ENCODE results near the gene PRDM15. TPM values are rescaled to one million over a fixed set of nuclear protein-coding genes. Genes with fewer than 3 reads are reported as not detected.

Gene PRDM15
- total RNA-seq, 1 donor: 7.2 TPM

DNA sequence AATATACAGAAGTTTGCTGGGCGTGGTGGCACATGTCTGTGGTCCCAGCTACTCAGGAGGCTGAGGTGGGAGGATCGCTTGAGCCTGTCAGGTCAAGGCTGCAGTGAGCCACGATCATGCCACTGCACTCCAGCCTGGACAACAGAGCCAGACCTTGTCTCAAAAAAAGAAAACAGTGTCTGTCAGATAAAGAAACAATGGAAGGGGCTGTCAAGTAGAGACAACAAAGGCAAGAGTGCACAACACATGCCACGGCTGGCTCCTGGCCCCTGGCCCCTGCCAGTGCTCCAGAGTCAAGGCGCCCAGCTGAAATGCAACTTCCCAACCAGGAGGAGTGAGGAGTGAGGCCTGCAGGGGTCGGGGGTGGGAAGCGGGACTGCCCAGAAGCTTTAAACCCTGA lies 32.6 kb downstream of the PRDM15 start:
- TF ChIP-seq, protein P1, sequence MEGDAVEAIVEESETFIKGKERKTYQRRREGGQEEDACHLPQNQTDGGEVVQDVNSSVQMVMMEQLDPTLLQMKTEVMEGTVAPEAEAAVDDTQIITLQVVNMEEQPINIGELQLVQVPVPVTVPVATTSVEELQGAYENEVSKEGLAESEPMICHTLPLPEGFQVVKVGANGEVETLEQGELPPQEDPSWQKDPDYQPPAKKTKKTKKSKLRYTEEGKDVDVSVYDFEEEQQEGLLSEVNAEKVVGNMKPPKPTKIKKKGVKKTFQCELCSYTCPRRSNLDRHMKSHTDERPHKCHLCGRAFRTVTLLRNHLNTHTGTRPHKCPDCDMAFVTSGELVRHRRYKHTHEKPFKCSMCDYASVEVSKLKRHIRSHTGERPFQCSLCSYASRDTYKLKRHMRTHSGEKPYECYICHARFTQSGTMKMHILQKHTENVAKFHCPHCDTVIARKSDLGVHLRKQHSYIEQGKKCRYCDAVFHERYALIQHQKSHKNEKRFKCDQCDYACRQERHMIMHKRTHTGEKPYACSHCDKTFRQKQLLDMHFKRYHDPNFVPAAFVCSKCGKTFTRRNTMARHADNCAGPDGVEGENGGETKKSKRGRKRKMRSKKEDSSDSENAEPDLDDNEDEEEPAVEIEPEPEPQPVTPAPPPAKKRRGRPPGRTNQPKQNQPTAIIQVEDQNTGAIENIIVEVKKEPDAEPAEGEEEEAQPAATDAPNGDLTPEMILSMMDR (IDR thresholded peaks at IDR 0.05; ENCODE audit: extremely low read depth, low read depth, low read length): no peak
- no peak overlapping the region for H3K27ac ChIP-seq (ENCODE audit: low read depth, low read length)
- no peaks in the 10 kb centered on the region for H3K4me1 ChIP-seq (ENCODE audit: insufficient read depth, low read length)
- no peak overlapping the region for H2AFZ ChIP-seq (ENCODE audit: low read length)
- H3K4me3 ChIP-seq (ENCODE audit: insufficient read depth, low read length): no peak overlapping the region
- no peaks in the 10 kb centered on the region for H3K9me3 ChIP-seq (ENCODE audit: low read depth, low read length)
- H3K79me2 ChIP-seq (ENCODE audit: insufficient read depth, low read length): no peaks in the 10 kb centered on the region
- no peak overlapping the region for H3K4me2 ChIP-seq (ENCODE audit: insufficient read depth, low read length)
- H3K27me3 ChIP-seq (ENCODE audit: insufficient read depth, low read length): no peaks in the 10 kb centered on the region
- no peak for DNase-seq (ENCODE audit: insufficient read length, low spot score, missing footprints)
- peaks cover 4% of the 10 kb centered on the region for H3K36me3 ChIP-seq (ENCODE audit: insufficient read depth, low read length)
- H4K20me1 ChIP-seq (ENCODE audit: insufficient read depth, low read length): no peaks in the 10 kb centered on the region

DNA sequence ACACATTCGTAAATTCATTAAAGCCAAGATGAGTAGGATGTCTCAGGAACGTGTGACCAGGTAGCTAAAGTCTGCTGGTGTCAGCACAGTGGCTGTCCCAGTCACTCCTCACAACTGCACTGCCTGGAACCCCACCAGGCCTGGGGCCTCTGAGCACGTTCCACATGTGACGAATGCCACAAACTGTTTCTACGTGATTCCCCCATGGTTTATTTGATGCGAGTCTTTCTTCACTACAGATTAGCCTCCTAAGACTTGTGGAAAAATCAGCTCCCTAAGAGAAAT lies 33.2 kb downstream of the PRDM15 start:
- Histone ChIP-seq H3K27me3 (ENCODE audit: insufficient read depth, low read length) (no peaks in the 10 kb centered on the region), H4K20me1 (ENCODE audit: insufficient read depth, low read length) (no peaks in the 10 kb centered on the region), H3K36me3 (ENCODE audit: insufficient read depth, low read length) (peaks cover 4% of the 10 kb centered on the region), H3K79me2 (ENCODE audit: insufficient read depth, low read length) (no peaks in the 10 kb centered on the region), H3K27ac (ENCODE audit: low read depth, low read length) (peak overlapping the region; percentile 17), H3K4me3 (ENCODE audit: insufficient read depth, low read length) (no peak overlapping the region), H3K9me3 (ENCODE audit: low read depth, low read length) (no peaks in the 10 kb centered on the region), H3K4me2 (ENCODE audit: insufficient read depth, low read length) (no peak overlapping the region), H3K4me1 (ENCODE audit: insufficient read depth, low read length) (no peaks in the 10 kb centered on the region), H2AFZ (ENCODE audit: low read length) (no peak overlapping the region)
- TF ChIP-seq, protein P1 (IDR thresholded peaks at IDR 0.05; ENCODE audit: extremely low read depth, low read depth, low read length): no peak
- peak; percentile 69 for DNase-seq (ENCODE audit: insufficient read length, low spot score, missing footprints)

DNA sequence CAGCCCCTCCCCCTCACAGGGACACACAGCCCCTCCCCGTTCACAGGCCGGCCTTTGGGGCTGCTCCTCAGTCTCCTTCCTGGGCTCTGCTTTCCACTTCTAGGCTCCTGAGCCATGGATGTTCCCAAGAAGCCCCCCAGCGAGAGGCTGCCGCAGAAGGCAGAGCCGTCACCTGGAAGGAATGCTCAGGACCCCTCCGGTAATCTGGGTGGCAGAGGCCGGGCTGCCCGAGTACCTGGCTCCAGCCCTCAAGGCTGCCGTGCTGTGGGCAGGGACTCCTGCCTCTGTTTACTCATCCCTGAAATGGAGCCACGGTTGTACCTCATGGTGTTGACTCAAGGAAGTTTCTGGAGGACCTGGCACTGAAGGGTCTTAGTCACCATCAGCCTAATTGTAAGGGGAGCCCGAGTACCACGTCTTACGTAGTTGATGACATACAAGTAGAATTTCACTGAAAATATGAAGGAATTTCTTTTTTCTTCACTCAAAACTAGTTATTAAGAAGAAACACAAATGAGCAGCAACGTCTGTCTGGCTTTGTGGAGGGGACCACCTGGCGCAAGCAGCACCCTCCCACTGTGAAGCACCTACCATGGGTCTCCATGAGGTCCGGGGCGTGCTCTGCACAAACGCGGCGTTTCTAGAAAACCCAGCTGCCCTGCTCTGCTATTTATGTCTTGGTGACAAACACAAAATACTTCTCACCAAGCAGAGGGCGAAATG lies 33.7 kb downstream of the PRDM15 start:
- no peak overlapping the region for H3K4me3 ChIP-seq (ENCODE audit: insufficient read depth, low read length)
- no peak overlapping the region for H3K4me2 ChIP-seq (ENCODE audit: insufficient read depth, low read length)
- H2AFZ ChIP-seq (ENCODE audit: low read length): no peak overlapping the region
- no peaks in the 10 kb centered on the region for H3K9me3 ChIP-seq (ENCODE audit: low read depth, low read length)
- H3K36me3 ChIP-seq (ENCODE audit: insufficient read depth, low read length): peaks cover 4% of the 10 kb centered on the region
- DNase-seq (ENCODE audit: insufficient read length, low spot score, missing footprints): peak; percentile 73
- no peaks in the 10 kb centered on the region for H3K27me3 ChIP-seq (ENCODE audit: insufficient read depth, low read length)
- peak overlapping the region; percentile 17 for H3K27ac ChIP-seq (ENCODE audit: low read depth, low read length)
- TF ChIP-seq, protein P1 (IDR thresholded peaks at IDR 0.05; ENCODE audit: extremely low read depth, low read depth, low read length): no peak
- H3K79me2 ChIP-seq (ENCODE audit: insufficient read depth, low read length): no peaks in the 10 kb centered on the region
- no peaks in the 10 kb centered on the region for H3K4me1 ChIP-seq (ENCODE audit: insufficient read depth, low read length)
- no peaks in the 10 kb centered on the region for H4K20me1 ChIP-seq (ENCODE audit: insufficient read depth, low read length)

DNA sequence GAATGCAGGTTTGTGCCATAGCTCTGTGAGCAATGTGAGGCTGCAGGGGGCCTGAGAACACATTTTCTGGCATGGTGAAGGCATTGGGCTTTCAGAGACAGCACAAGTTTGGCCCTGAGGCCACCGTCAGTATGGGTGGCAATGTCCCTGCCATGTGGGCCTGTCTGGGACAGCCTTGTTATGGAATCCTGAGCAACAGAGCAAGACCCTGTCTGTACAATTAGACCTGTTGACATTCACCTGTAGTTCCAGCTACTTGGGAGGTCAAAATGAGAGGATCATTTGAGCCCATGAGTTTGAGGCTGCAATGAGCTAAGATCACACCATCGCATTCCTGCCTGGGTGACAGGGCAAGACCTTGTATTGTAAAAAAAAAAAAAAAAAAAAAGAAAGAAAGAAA lies 35.6 kb downstream of the PRDM15 start:
- Histone ChIP-seq H3K27ac (ENCODE audit: low read depth, low read length) (no peak overlapping the region), H3K4me2 (ENCODE audit: insufficient read depth, low read length) (no peak overlapping the region), H4K20me1 (ENCODE audit: insufficient read depth, low read length) (no peaks in the 10 kb centered on the region), H2AFZ (ENCODE audit: low read length) (no peak overlapping the region), H3K36me3 (ENCODE audit: insufficient read depth, low read length) (peaks cover 9% of the 10 kb centered on the region), H3K27me3 (ENCODE audit: insufficient read depth, low read length) (no peaks in the 10 kb centered on the region), H3K9me3 (ENCODE audit: low read depth, low read length) (no peaks in the 10 kb centered on the region), H3K4me3 (ENCODE audit: insufficient read depth, low read length) (no peak overlapping the region), H3K79me2 (ENCODE audit: insufficient read depth, low read length) (no peaks in the 10 kb centered on the region), H3K4me1 (ENCODE audit: insufficient read depth, low read length) (no peaks in the 10 kb centered on the region)
- TF ChIP-seq, protein P1 (IDR thresholded peaks at IDR 0.05; ENCODE audit: extremely low read depth, low read depth, low read length): no peak
- DNase-seq (ENCODE audit: insufficient read length, low spot score, missing footprints): peak; percentile 44
